ENCODE measurements around the gene PPOX. TPM values are rescaled to one million over a fixed set of nuclear protein-coding genes. Genes with fewer than 3 reads are reported as not detected.
A peak's percentile ranks its signal among the peaks of the same experiment; 100 is the strongest.

The PPOX gene
- total RNA-seq, 2 donors from 2014 or later, result 13.8 to 42.6 TPM

DNA sequence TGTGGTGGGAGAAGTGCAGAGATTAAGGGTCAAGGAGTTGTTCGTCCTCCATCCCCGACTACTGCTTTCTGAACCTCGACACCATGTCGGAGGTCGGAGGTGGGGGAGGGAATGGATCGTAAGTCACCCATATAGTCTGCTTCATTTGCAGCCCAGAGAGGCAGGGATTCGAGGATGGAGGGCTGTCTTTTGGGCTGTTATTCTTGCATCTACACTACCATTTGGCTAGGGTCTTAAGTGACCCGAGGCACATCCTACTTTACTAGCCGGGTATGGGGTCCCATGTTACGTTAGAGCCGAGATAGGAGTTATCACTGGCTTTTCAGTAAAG lies 6.3 kb upstream of the PPOX start:
- H3K27ac ChIP-seq, result peak overlapping the region; percentile 87 to 90
- no peak for TF ChIP-seq POLR2AphosphoS5 (IDR thresholded peaks at IDR 0.05)
- TF ChIP-seq POLR2A (IDR thresholded peaks at IDR 0.05), result no peak
- TF ChIP-seq, protein P1, sequence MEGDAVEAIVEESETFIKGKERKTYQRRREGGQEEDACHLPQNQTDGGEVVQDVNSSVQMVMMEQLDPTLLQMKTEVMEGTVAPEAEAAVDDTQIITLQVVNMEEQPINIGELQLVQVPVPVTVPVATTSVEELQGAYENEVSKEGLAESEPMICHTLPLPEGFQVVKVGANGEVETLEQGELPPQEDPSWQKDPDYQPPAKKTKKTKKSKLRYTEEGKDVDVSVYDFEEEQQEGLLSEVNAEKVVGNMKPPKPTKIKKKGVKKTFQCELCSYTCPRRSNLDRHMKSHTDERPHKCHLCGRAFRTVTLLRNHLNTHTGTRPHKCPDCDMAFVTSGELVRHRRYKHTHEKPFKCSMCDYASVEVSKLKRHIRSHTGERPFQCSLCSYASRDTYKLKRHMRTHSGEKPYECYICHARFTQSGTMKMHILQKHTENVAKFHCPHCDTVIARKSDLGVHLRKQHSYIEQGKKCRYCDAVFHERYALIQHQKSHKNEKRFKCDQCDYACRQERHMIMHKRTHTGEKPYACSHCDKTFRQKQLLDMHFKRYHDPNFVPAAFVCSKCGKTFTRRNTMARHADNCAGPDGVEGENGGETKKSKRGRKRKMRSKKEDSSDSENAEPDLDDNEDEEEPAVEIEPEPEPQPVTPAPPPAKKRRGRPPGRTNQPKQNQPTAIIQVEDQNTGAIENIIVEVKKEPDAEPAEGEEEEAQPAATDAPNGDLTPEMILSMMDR (IDR thresholded peaks at IDR 0.05), result no peak
- no peaks in the 10 kb centered on the region for H3K4me1 ChIP-seq (replicated peaks)
- intact Hi-C loops (cut with DNase I), result no loop called here
- no peaks in the 10 kb centered on the region for H3K9me3 ChIP-seq
- H3K36me3 ChIP-seq, result no peaks in the 10 kb centered on the region
- no peaks in the 10 kb centered on the region for H3K27me3 ChIP-seq (replicated peaks; ENCODE audit: insufficient read depth)
- peak overlapping the region; percentile 71 to 100 for H3K4me3 ChIP-seq
- no peak for DNase-seq (ENCODE audit: low spot score)
- 6% methylated on average over 11 of the region's 11 CpGs for WGBS

DNA sequence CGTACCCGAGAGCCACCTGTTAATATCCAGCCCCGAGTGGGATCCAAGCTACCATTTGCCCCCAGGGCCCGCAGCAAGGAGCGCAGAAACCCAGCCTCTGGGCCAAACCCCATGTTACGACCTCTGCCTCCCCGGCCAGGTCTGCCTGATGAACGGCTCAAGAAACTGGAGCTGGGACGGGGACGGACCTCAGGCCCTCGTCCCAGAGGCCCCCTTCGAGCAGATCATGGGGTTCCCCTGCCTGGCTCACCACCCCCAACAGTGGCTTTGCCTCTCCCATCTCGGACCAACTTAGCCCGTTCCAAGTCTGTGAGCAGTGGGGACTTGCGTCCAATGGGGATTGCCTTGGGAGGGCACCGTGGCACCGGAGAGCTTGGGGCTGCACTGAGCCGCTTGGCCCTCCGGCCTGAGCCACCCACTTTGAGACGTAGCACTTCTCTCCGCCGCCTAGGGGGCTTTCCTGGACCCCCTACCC lies 5.5 kb upstream of the PPOX start:
- DNase-seq (ENCODE audit: low spot score), result no peak
- Histone ChIP-seq H3K36me3 (no peaks in the 10 kb centered on the region), H3K4me1 (replicated peaks) (peaks cover 2% of the 10 kb centered on the region), H3K9me3 (no peaks in the 10 kb centered on the region), H3K27me3 (replicated peaks; ENCODE audit: insufficient read depth) (no peaks in the 10 kb centered on the region), H3K4me3 (no peak overlapping the region), H3K27ac (no peak overlapping the region)
- intact Hi-C loops (cut with DNase I), result no loop called here
- TF ChIP-seq POLR2A (IDR thresholded peaks at IDR 0.05), result no peak
- TF ChIP-seq, protein P1 (IDR thresholded peaks at IDR 0.05), result no peak
- WGBS, result 91% methylated on average over 22 of the region's 22 CpGs

DNA sequence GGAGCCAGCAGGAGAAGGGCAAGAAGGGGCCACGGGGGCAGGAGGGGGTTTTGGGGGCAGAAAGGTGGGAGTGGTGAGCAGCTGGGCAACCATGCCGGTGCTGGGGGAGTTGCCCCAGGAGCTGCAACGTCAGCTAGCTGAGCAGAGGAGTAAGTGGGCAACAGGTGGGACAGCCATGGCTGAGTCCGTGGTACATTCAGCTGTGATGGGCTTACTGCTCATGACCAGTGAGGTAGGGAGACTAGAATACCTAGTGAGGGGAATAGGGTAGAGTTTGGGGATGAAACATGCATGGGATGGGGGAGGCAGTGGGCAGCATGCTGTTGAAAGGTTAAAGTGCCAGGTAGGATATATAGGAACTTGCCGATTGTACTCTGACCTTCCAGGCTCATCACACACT lies 4.6 kb upstream of the PPOX start:
- Histone ChIP-seq H3K27ac (no peak overlapping the region), H3K27me3 (replicated peaks; ENCODE audit: insufficient read depth) (no peaks in the 10 kb centered on the region), H3K4me3 (no peak overlapping the region), H3K4me1 (replicated peaks) (peaks cover 2% of the 10 kb centered on the region), H3K9me3 (no peaks in the 10 kb centered on the region), H3K36me3 (no peaks in the 10 kb centered on the region)
- intact Hi-C loops (cut with DNase I), result no loop called here
- WGBS, result 77% methylated on average over 5 of the region's 5 CpGs
- DNase-seq (ENCODE audit: low spot score), result no peak
- TF ChIP-seq, protein P1 (IDR thresholded peaks at IDR 0.05), result no peak
- no peak for TF ChIP-seq POLR2A (IDR thresholded peaks at IDR 0.05)
- no peak for TF ChIP-seq POLR2AphosphoS5 (IDR thresholded peaks at IDR 0.05)

DNA sequence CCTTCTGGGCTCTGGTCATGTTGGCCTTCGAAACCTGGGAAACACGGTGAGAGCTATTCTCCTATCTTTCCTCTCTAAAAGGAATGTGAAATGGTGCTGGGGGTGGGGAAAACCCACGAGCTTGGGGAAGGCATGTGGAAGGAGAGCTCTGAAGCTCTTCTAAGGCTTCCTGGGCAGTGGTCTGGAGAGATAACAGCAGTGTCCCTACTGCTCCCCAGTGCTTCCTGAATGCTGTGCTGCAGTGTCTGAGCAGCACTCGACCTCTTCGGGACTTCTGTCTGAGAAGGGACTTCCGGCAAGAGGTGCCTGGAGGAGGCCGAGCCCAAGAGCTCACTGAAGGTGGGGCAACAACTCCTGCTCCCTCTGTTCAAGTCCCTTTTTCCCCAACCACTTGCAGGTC lies 4.2 kb upstream of the PPOX start:
- Histone ChIP-seq H3K4me1 (replicated peaks) (peaks cover 2% of the 10 kb centered on the region), H3K27me3 (replicated peaks; ENCODE audit: insufficient read depth) (no peaks in the 10 kb centered on the region), H3K4me3 (no peak overlapping the region), H3K9me3 (no peaks in the 10 kb centered on the region), H3K36me3 (no peaks in the 10 kb centered on the region), H3K27ac (no peak overlapping the region)
- no peak for DNase-seq (ENCODE audit: low spot score)
- TF ChIP-seq, protein P1 (IDR thresholded peaks at IDR 0.05), result no peak
- TF ChIP-seq POLR2A (IDR thresholded peaks at IDR 0.05), result no peak
- no peak for TF ChIP-seq POLR2AphosphoS5 (IDR thresholded peaks at IDR 0.05)
- intact Hi-C loops (cut with DNase I), result no loop called here
- WGBS, result 76% methylated on average over 7 of the region's 7 CpGs

DNA sequence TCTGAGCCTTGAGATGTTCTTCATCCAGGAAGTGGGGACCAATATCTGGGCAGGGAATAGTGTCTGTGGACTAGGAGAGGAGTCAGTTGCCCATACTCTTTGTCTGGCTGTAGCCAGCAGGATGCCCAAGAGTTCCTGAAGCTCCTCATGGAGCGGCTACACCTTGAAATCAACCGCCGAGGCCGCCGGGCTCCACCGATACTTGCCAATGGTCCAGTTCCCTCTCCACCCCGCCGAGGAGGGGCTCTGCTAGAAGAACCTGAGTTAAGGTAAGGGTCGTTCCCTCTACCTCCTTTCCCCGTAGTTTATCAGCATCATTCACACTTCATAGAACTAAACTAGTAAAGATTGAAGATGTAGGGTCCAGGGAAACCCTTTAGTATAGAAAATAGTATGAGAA lies 3.4 kb upstream of the PPOX start:
- peaks cover 2% of the 10 kb centered on the region for H3K4me1 ChIP-seq (replicated peaks)
- DNase-seq (ENCODE audit: low spot score), result no peak
- WGBS, result 92% methylated on average over 10 of the region's 10 CpGs

More for the DNA sequence above, 3.4 kb upstream of the PPOX start:
- no peaks in the 10 kb centered on the region for H3K27me3 ChIP-seq (replicated peaks; ENCODE audit: insufficient read depth)
- intact Hi-C loops (cut with DNase I), result no loop called here
- TF ChIP-seq, protein P1 (IDR thresholded peaks at IDR 0.05), result no peak
- TF ChIP-seq POLR2A (IDR thresholded peaks at IDR 0.05) (no peak), POLR2AphosphoS5 (IDR thresholded peaks at IDR 0.05) (no peak)
- no peak overlapping the region for H3K4me3 ChIP-seq
- no peak overlapping the region for H3K27ac ChIP-seq
- no peaks in the 10 kb centered on the region for H3K36me3 ChIP-seq
- no peaks in the 10 kb centered on the region for H3K9me3 ChIP-seq

All from prostate gland (tissue), 2 donors.